HG02938 (cell line): ENCODE data around the gene GUCY2F.

Experiments
- ATAC-seq: cut with Tn5 transposase; IDR thresholded peaks from one replicate; pipeline ENCODE4 v1.9.1; 2021; ENCODE audit warnings: mild to moderate bottlenecking, moderate library complexity; ENCODE audit not compliant: unreplicated experiment

The GUCY2F gene

DNA sequence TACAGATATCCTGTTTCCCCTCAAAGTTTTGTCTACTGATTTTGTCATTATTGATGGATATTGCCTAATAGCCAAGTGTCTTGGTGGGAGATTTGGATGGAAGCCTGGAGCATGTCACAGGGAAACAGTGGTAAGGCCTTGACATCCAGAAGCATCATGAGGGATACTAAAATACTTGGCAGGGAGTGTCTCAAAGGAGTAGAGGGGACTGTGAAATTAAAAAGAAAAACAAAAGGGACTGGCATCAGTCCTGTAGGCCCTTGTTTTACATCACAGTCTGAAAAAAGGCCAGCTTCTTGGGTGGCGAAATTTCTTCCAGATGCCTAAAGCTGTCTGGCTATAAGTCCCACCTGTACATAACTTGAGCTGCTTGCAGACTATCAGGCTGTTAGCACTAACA, 83.8 kb downstream of the GUCY2F start:
- no peak for ATAC-seq

DNA sequence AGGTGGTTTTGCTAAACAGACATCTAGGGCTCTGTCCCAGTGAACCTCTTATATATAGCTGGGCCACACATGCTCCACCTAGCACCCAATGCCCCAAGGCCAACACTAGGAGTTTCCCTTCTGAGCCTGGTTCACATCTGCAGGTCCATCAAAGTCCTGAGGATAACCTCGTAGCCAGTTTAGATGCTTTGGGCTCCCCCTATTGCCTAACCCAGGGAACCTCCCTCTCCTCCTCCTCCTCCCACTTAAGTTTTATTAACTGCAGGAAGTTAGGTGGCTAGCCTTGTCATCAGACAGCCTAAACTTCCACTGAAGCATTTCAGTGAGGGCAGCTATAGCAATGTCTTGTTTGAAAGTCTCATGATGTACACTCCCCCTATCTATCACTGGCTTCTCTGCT, 88.0 kb downstream of the GUCY2F start:
- no peak for ATAC-seq

DNA sequence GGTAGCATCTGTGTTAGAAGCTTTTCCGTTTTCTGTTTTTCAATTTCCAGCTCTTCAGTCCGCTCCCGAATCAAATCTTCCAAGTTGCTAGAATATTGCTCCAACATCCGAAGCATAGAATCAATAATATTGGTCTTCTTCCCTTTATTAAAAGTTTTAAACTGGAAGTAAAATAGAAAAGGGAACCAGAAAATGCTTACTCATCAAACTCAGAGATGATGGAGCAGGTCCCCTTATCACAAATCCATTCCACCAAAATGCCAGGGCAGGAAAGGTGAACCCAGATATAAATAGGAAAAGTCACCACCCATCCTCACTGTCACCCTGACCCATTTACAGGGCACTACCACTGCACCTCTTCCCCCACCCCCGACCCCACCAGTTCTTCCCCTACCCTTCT, 89.0 kb downstream of the GUCY2F start:
- no peak for ATAC-seq

DNA sequence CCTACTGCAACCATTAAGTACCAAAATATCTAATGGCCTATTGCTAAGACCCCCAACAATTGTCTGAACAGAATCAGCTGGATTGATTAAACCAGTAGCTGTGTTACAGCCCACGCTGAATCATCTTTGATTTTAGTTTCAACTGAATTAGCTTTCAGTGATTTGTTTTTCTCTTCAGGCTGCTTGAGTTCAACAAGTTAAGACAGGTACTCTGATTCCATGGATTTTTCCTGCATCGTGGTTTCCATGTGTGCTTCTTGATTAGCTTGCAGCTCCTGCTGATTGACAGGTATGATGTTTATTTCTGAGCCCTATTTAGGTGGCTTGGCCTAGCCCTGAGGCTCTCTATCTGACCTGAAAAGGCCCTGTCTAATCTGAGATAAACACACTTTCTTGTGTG, 91.3 kb downstream of the GUCY2F start:
- no peak for ATAC-seq

DNA sequence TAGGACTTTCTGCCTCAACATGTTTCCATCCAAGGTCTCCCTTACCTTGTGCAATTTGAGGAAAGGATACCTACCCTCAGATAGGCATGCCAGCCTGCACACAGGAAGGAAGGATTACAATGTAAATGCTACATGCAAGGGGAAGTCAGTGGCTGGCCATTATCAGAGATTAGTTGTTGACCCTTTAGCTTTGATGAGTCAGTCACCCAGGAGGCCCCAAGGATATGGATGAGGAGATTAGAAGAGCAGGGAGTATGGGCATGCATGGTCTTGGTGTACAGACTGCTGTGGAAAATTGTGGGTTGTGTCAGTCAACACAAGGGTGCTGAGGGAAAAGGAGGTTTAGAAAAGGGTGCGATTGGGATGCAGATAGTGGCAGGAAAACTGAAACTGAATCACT, 92.0 kb downstream of the GUCY2F start:
- no peak for ATAC-seq

DNA sequence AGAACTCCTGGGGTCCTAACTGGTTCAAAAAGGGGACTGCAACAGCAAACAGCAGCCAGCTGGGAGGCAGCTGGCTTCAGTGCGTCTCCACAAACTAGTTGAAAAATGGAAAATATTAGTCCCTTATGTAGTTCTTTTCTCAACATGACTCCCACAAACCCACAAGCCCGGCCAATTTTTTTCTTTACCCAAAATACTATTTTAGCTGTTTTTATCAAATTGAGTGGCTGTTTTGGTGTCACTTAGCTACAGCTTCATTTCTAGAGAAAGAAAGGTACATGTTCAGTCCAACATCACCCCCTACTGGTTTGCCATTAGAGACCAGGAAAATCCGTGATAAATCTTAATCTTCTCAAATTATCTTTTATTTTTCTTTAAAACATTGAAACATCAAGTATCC, 97.2 kb downstream of the GUCY2F start:
- ATAC-seq, result no peak

DNA sequence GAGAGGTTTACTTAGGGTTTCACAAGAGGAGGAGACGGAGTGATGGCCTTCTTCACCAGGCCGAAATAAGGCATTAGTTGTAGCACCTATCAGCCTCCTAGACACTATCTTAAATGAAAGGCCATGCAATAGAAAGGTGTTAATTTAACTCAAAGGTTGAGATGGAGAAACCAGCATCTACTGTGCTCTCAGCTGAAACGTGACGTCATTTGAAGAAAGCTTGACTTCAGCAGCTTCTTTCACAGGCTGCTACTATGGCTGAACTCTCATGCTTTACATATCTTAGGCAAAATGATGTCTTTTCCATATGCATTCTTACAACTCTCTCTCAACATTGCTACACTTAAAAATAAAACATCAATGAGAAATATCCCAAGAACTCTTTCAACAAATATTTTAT, 99.6 kb downstream of the GUCY2F start:
- ATAC-seq, result no peak

DNA sequence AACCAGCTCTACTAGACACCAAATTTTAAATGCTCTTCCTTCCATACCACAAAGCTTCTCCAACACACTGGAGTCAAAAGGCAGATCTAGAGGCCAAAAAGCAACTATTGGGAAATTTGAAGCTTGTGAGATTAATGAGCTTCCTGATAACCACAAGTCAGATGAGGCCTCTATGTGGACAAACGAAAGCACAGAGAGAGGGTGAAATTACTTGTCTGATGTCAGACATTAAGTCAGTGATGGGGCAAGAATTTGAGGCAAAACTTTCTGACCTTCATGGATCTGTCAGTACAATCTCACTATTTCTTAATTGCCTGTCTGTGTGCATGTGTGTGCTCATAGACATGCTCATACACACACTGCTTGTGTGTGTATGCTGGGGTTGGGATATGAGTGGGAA, 103.6 kb downstream of the GUCY2F start:
- no peak for ATAC-seq

DNA sequence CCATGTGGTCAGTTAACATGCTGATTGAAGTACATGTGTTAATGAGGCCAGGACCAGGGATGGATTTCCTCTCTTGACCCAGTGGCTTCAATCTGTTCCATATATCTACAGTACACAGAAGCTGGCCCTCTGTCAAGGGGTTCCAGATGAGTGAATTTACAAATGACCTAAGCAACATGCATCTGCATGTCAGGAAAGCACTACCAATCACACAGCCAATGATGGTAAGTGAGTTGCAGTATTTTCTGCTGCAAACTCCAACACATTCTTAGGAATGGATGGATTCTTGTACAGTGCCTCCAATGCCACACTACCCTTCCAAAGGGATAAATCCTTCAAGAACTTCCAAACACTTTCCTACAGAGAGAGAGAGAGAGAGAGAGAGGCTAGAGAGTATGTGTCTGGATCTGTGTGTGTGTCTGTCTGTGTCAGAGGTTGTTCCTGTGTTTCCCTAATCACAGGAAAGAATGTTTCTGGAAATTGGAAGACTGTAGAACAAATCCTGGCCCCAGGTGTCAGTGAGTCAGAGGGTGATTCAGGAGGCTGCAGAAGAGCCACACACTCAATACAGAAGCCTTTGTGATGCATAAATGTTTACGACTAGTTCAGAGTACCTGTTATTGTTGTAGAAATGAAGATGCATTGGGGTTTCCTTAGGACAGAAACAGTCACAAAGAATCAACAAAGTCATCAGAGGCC, 107.5 kb downstream of the GUCY2F start:
- ATAC-seq, result no peak

DNA sequence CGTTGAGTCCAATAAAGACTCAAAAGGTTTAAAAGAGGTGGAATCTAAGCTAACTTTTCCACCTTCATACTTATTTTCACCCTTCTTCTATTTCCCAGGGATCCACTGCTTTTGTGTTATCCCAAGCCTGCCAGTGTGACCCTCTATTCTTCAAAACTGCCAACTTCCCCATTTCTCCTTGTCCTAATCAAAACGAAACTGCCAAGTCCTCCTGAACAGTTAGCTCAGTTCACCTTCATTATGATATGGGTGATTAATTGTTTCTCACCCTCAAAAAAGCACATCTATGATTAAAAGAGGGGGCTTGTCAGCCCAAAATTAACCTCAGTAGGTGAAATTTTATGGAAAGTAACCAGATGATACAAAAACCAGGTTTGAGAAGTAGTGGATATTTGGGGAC, 108.4 kb downstream of the GUCY2F start:
- ATAC-seq, result no peak

DNA sequence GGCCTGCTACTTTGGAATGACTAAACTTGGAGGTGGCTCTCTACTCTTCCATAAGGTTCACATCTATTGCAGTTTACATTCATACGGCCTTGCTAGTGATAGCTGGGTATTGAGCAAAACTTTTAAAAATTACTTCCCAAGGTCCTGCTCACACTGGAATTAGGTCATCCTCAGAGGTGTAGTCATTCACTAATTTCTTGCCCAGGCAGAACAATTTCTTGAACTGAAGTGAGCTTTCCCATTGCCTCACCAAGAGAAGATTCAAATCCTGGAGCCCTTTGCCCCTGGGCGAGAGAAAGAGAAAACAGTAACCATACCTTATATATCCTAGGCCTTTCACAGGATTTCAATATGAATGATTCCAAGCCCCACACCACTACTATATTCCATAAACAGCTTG, 109.2 kb downstream of the GUCY2F start:
- ATAC-seq, result no peak

DNA sequence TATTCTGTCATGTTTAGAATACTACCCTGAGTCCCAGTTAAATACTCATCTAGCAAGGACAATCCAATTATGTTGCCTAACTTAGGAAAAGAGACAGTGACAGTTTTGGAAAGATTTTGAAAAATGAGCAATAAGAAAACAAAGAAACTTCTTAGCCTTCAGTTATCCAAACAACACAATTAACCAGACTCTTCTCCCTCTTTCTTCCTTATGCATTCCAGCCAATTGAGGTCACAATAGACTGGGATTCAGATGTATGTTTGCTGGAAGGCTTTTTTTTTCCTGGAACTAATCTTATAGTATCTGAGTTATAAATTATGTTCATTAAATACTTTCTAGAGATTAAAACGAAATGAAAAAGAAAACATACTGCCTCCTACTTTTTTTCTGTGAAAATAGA, 109.6 kb downstream of the GUCY2F start:
- ATAC-seq, result no peak

DNA sequence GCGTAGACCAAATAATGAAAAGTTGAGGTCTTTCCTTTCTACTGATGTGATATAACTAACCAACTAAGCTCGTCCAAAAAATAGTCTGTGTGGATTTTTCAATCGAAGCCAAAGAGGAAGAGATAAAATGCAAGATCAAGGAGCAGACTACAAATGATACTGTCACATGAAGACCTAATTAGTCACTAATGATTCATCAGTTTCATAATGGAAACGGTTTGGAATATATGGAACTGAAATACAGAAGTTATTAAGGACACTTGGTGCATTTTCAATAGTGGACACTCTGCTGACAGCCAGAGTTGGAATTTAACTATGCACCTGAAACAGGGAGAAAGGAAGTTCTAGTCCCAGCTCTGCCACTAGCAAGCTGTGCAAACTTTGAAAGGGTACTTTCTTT, 119.8 kb downstream of the GUCY2F start:
- no peak for ATAC-seq

DNA sequence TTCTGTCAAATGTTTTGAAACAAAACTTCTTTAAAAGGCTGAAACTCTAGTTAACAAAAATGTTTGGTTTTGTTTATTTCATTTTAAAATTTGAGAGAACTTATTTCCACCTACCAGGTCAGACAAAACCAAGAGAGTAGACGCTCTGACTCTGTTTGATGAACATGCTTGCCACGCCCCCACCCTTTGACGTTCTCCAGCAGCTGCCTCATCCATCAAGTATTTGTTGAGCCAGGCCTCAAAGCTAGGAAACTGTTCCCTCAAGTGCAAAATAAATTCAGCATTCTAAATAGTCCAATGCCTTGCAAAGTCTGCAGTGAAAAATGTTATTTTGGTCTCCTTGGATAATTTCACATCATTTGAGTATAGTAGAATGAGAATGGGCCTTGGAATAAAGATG, 121.6 kb downstream of the GUCY2F start:
- no peak for ATAC-seq

DNA sequence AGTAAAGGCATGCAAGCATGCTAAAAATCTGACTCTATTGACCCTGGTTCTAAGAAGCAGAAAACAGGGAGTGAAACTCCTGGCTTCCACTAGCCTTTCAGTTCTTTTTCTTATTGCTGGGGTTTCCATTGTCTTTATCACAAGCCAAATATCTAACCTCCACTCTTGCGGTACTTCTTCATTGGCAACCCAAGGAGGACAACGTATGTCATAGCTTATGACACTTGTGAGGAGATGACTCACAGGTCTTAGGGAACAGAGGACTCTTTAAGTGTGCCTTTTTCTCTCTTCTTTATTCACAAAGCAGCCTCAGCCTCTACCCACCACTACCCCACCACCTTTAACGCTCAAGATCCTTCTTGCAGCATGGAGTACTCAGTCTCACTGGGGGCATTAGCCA, 124.2 kb downstream of the GUCY2F start:
- no peak for ATAC-seq

DNA sequence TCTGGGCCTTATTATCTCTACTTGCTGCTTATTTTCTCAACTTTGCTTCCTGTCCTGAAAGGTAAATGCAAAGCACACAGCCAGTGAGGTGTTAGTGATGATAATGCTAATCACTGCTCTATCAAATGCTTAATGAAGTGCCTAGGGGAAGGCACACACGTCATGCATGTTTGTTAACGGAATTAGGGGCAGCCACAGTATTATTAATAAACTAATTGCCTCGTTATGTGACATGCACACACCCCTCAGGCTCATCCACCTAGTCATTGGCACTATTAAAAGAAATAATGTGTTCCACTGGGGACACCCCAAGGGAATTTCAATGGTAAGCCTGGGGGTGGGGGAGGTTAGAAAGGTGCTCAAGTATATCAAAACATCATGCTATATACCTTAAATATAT, 125.2 kb downstream of the GUCY2F start:
- ATAC-seq, result no peak

DNA sequence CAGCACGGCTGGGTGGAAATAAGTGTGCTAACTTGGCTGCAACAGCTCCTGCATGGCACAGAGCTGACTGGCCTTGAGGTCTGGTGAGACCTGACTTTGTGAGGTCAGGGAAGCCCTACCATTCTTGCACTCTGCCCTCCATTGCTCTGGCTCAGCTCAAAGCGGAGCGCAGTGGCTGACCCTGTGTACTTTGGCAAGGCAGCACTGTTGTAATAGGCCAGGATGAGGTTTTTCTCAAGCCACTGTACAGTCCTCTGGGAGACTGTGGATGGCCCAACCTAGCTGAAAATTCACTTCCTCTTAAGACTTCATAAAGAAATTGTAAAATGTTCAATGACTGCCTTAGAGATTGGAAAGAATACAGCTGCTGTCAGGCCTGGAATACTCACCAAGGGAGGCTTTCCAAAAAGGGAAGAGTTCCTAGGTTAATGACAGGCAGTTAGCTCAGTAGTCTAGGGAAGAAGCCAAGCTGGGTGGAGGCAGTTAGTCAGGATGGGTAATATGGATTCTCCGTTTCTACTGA, 129.8 kb downstream of the GUCY2F start:
- ATAC-seq, result no peak

DNA sequence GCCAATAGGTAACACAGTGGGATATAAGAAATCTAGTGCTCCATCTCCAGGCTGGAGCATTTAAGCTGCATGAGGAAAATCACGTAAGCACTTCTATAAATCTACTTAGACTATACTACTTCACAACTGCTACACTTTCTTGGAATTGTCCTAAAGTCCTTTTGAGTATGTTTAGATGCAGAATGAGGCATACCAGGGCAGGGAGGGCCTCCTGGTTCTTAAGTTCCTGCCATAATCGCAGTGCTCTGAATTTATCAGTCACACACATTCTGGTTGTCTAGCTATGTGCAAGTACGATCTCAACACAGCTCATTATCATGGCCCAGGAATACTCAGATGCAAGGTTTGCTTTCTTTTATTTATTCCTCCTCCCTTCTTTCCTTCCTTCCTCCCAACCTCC, 130.3 kb downstream of the GUCY2F start:
- ATAC-seq, result no peak

DNA sequence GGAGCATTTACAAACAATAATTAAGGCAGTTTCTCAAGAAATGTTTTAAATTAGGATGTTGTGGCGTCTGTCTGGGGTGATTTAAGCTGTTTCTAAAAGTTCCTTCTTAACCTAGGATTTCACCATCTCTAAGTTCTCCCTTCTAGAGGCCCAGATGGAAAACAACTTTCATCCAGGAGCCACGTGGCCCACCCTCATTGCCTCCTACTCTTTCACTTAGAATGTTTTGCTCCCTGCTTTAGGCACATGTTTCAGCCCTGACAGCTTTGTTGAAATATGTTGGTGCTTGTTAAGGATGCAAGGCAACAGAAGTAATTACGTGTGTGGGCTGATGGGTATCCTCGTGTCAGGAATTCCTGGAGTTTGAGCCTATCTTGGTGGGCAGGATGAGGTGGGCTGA, 131.3 kb downstream of the GUCY2F start:
- no peak for ATAC-seq

DNA sequence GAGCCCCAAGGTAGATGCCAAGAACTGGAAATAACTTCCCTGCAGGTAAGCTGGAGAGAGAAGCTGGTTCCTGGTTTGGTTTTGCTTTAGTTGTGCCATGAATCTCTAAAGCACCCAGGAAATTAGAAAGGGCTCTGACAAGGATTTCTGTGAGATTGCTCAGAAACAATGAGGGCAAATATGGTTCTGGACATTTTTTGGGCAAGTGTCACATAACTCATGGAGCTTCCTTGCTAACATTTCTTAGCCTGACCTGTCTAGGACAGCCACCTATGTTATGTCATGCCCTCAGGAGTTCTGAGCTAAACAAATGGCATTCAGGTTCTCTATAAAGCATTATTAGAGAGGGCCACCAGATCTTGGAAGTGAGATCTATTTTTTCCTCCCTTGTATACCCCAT, 131.8 kb downstream of the GUCY2F start:
- no peak for ATAC-seq

DNA sequence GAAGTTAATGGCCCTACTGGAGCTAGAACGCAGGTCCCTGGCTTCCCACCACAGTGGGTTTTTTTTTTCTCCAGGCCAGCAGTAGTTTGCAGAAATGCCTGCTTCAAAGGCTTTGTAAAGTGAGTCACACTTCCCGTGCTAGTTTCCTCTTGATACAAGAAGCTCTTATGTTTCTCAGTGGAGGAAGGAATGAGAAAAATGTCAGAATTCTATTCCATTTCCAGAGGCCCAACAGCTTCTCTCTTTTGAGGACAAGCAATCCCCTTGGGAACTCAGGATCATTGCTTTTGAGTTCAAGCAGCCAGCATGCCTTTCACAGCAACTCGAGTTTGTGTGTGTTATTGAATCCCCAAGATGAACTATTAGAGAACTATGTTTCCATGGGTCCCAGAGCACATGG, 134.3 kb downstream of the GUCY2F start:
- ATAC-seq, result no peak

DNA sequence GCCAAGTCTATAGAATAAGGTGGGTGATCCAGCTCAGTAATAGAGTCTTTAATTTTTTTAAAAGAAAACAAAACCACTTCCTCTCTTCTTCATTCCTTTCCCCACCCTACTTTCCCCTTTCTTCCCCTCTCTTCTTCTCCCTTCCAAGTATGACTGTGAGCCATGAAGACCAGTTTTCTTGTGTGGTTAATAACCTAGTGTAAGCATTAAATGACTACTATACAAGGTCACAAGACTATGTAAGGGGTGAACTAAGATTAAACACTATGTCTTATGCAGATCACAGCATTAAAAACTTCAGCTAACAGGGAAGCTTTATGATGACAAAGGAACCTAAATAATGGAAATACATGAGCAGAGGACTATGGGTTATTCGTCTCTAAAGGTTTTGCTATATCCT, 135.4 kb downstream of the GUCY2F start:
- ATAC-seq, result no peak

DNA sequence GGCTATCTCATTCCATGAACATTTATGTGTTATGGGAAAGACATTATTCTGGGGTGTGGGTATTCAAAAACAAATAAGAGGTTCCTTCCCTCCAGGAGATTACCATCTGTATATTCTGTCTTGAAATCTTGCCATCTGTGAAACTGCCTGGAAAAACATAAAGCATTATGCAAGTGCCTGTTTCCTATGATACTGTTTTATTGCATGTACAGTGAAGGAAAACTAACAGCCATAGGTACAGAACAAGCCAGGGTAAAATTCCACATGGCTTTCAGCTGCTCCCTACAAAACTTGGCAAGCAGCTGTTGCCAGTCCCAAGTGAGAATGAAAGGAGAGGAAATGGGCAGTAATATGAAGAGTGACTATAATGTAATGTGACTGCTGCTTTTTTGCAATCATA, 136.0 kb downstream of the GUCY2F start:
- ATAC-seq, result no peak
